ENCODE data around the gene FITM2.
"Not testable (repeated sequence)": the region's sequence is repeated elsewhere in the genome, so short reads cannot be mapped to it uniquely, and the experiment has no call there.

The FITM2 gene

DNA sequence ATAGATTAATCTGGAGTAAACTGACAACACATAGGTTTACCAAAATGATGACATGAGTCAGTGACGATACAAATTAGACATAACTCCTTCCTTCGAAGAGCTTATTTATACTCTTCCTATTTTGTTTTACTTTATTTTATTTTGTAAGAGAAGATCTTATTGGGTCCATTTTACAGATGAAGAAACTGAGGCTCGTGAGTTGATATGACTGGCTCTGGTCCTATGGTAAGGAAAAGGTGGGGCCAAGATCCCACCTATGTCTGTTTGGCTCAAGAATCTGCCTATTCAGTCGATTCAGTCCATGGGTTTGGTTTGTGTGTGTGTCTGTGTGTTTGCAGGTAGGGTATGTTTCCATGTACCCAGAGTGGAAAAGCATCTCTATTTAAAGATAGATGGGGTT is 17.4 kb upstream of the FITM2 start:
- no peak for DNase-seq

DNA sequence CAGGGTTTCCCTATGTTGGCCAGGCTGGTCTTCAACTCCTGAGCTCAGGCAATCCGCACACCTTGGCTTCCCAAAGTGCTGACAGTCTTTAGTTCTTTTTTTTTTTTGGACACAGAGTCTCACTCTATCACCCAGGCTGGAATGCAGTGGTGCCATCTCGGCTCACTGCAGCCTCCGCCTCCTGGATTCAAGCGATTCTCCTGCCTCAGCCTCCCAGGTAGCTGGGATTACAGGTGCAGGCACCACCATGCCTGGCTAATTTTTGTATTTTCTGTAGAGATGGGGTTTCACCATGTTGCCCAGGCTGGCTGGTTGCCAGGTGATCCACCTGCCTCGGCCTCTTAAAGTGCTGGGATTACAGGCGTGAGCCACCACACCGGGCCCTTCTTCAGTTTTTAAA is 16.7 kb upstream of the FITM2 start:
- DNase-seq: not testable (repeated sequence)

DNA sequence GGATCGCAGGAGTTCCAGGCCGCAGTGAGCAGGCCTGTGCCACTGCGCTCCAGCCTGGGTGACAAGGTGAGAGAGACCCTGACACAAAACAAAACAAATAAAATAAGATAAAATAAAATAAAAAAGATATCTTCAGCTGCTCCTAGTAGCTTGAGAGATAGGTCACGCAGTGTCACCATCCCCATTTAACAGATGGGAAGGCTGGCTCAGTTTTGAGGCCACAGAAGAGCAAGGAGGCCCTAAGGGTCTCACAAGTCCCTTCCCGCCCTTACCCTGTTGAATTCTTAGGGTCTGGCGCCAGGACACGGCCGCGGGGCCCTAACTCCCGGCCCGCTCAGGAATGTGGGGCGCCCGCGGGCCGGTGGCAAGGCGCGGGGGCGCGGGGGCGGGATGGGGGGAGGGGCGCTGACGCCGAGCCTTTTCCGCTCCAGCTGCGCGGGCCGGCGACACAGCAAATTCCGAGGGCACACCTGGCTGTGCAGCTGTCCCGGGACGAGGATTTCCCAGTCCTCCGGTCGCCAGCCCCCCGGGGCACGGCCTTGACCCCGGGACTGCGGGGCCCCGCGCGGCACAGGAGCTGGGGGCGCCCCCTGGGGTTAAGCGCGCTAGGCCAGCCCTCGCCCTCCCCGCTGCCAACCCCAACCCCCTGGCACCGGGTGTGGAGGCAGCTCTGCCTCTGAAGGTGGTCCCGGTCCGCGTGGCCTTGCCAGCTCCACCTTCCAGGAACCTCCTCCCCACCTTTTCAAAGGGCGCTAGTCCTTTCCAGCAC is 15.6 kb upstream of the FITM2 start:
- DNase-seq: peak; percentile 22

DNA sequence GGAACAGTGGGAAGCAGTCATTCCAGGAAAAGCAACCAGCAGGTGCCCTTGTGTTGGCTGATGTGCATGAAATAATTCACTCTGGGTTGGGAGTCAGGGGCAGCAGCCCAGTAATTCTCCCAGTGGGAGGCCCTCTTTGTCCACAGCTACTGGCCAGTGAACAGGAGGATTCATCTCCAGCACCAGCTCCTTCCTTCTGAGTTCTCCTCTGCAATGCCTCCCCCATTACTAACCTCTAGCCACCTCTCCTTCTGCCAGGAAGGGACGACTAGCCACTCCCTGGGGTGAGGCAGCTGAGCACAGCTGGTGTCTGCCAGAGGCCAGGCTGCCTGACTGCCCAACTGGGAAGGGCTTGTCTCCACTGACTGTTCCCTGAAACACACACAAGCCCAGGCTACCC is 13.3 kb upstream of the FITM2 start:
- peak; percentile 36 for DNase-seq

DNA sequence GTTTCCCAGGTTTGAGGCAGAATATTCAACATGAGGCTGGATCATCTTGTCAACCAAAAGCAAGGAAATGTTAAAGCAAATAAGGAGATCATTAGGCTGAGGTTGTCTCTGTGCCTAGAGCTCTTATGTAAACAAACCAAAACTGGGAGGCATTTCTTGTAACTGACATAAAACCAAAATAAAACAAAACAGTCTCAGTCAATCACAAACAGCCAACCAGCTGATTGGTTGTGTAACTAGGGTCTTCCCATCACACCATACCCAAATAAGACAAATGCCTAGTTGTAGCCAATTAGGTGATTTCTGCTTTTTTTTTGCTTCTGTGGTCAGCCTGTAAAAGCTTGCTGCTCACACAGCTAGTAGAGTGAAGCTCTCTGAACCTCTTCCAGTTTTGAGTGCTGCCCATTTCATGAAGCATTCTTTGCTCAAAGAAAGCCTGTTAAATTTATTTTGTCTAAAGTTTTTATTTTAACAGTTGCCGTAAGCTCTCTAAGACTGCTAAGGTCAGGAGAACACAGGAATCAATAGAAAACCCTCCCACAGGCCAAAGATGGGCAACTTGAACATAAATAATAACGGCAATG is 8.9 kb upstream of the FITM2 start:
- no peak for DNase-seq

- DNase-seq: no peak
Observed at GRCh38 chr20:44314870-44315269, 3.9 kb upstream of the FITM2 start.

DNA sequence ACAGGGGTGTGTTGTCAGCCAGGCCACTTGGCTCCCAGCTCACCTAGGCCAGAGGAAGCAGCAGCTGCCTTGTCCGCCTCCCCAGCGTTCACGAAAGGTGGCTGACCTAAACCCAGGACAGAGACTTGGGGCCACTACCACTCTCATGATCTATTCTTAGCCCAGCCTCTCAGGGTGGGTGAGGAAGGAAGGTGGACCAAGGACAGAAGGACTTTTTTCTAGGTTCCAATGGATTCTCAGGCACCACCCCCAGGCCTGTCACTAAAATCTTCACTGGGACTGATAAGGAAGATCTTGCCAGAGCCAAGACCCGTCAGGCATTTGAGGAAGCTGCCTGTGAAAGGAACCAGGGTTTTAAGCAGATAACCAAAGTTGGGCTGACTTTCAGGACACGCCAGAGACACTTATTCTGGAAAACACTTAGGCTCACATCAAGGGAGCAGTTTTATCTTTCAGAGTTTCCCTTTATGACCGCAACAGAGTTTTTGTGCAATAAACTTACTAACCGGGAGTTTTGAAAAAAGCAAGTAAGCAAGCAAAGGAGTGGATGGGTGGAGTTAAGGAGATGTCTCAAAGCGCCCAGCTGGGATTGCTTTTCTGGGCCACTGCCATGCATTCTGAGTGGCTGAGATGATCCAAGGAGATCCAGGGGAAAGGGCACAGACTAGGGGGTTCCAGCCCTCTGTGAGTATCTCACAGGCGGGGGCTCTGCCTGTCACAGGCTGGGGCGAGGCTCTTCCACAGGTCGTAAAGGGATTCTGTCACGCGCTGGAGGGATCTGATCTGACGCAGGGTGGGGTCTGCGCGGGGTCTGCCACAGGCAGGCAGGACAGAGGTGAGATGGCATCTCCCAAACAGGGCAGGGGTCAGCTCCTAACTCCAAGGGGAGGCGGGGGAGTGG is 989 bp downstream of the FITM2 start:
- DNase-seq: peak; percentile 21

GRCh38 chr20:44306927-44307326 is 4.1 kb downstream of the FITM2 start:
- no peak for DNase-seq

GRCh38 chr20:44304383-44304782 is 6.6 kb downstream of the FITM2 start:
- no peak for DNase-seq

GRCh38 chr20:44302736-44303135 is 8.3 kb downstream of the FITM2 start:
- DNase-seq: no peak

GRCh38 chr20:44302026-44302669 is 8.9 kb downstream of the FITM2 start:
- no peak for DNase-seq

DNA sequence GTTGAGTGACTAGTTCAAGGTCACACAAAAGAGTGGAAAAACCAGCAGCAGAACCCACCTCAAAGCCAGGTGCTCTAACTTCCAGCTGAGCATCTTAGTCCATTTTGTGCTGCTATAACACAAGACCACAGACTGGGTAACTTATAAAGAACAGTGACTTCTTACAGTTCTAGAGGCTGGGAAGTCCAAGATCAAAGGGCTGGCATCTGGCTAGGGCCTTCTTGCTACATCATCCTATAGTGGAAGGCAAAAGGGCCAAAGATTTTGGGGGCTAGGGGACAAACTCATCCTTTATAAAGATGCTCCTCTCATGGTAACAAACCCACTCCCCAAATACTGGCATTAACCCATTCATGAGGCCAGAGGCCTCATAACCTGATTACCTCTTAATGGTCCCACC is 9.7 kb downstream of the FITM2 start:
- no peak for DNase-seq

- DNase-seq: not testable (repeated sequence)
Observed at GRCh38 chr20:44299011-44299535, 11.9 kb downstream of the FITM2 start.

DNA sequence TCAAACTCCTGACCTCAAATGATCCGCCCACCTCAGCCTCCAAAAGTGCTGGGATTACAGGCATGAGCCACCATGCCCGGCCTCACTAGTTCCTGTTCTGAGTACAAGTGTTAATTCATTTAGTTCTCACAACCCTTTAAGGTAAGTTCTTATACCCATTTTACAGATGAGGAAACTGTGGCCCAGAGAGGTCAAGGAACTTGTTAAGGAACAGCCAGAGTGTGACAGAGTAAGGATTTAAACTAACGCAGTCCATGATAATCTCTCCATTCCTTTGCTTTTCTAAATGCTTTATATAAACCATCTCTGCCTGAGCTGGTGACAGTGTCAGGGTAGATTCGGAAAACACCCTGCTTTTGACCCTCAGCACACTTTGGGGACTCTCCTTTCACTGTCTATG is 13.3 kb downstream of the FITM2 start:
- DNase-seq: no peak

DNA sequence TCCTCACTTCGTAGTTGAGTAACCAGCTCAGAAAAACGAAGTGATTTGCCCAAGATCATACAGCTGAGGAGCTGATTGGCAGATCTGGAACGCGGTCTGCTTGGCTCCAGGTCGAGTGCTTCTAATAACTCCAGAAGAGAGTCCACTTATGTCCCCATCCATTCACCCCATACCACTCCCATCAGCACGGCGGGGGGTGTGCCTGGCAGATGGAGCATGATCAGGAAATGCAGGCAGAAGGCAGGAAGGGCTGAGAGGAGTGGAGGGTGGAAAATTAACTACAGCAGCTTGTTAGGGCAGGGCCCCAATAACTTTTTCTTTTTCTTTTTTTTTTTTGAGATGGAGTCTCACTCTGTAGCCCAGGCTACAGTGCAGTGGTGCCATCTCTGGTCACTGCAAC is 15.0 kb downstream of the FITM2 start:
- no peak for DNase-seq

GRCh38 chr20:44291754-44292153 is 19.2 kb downstream of the FITM2 start:
- DNase-seq: no peak

- no peak for DNase-seq
Observed at GRCh38 chr20:44288252-44288651, 22.8 kb downstream of the FITM2 start.

- DNase-seq: no peak
Observed at GRCh38 chr20:44287272-44288097, 23.5 kb downstream of the FITM2 start.

DNA sequence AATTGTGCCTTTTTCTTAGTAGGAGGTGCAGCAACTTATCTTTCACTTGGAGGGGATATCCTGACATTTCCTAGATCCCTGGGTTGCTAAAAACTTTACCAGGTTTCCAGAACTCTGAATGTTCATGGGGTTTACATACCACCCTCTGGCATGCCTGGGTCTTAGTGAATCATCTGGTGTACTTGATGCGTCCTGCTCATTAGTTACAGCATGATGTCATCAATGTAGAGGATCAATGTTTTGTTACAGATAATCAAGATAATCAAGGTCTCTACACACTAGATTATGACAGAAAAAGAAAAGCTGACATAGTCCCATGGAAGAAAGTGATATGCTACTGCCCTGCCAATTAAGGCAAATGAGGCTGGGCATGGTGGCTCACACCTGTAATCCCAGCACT is 27.0 kb downstream of the FITM2 start:
- DNase-seq: no peak

DNA sequence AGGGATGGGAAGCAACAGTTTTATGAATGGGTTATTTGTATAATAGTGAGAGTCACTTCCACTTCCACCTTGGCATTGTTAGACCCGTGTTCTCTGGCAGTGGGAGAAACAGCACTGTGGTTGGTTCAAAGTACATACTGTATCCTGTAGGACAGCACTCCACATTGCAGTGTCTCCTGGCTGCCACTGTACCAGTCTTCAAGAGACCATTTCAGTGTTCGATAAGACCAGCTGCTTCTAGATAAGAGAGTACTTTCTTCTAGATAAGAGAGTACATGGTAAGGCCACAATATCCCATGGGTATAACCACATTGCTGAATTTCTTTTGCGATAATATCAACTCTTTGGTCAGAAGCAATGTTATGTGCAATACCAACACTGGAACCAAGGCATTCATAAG is 28.8 kb downstream of the FITM2 start:
- DNase-seq: no peak

- no peak for DNase-seq
Observed at GRCh38 chr20:44280387-44280786, 30.6 kb downstream of the FITM2 start.

GRCh38 chr20:44279228-44279627 is 31.8 kb downstream of the FITM2 start:
- DNase-seq: no peak
